HL-60 (cell line): ENCODE results near the gene KCNH1.

Source experiments
- DNase-seq, 2 experiments: peaks; one replicate each; pipeline ENCODE4 v3.0.0-alpha.2; 2010 to 2020; ENCODE audit warnings: low read depth in 1 of 2, low spot score in 1 of 2
- H3K27ac ChIP-seq: fragments of 250-450 bp; sonication (Bioruptor Pico); replicated peaks from 2 replicates; pipeline ENCODE4 v1.5.1; 2020; ENCODE audit warnings: mild to moderate bottlenecking, moderate library complexity
- H3K27me3 ChIP-seq: fragments of 250-450 bp; sonication (Bioruptor Pico); 2 replicates; pipeline ENCODE4 v1.5.1; 2021; ENCODE audit warnings: mild to moderate bottlenecking, moderate library complexity; ENCODE audit not compliant: insufficient read depth, poor library complexity, severe bottlenecking
- H3K4me3 ChIP-seq: replicated peaks from 2 replicates; pipeline ENCODE4 v1.5.1; 2011; ENCODE audit warnings: mild to moderate bottlenecking, control low read depth, low read length; ENCODE audit not compliant: insufficient read depth
- GABPA ChIP-seq: IDR thresholded peaks from 2 replicates; pipeline ENCODE4 v1.6.1; 2012; ENCODE audit warnings: low read depth
- POLR2AphosphoS5 ChIP-seq: IDR thresholded peaks from 2 replicates; pipeline ENCODE4 v1.6.1; 2012; ENCODE audit warnings: low read depth
- SPI1 ChIP-seq: IDR thresholded peaks from 2 replicates; pipeline ENCODE4 v1.6.1; 2012; ENCODE audit warnings: low read depth, mild to moderate bottlenecking, borderline replicate concordance
- TF ChIP-seq, protein P1 (sequence below): IDR thresholded peaks from one replicate; pipeline ENCODE4 v1.5.1; 2011; ENCODE audit warnings: low read length, control low read depth, inconsistent platforms; ENCODE audit not compliant: insufficient read depth
- TF ChIP-seq, protein P2 (sequence below): IDR thresholded peaks from 2 replicates; pipeline ENCODE4 v1.6.1; 2012; ENCODE audit warnings: low read depth; ENCODE audit not compliant: insufficient replicate concordance

KCNH1 gene

DNA sequence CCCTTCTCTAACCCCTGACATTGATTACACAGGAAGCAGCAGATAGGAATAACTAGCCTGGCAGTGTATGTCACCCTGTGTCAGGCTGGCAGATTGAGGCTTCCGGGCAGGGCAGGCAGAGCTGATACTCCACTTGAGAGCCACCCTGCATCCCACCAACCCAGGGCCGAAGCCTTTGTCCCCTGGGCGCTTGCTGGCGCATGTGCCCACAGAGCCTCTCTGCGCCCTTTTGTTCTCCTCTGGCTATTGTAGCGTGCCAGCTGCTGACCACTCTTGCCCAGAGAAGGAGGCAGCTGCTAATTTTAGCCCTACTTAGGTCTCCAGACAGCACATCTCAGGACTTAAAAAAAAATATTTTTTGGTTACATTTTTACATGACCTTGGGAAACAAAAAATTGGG lies 500.3 kb downstream of the KCNH1 start:
- Histone ChIP-seq H3K27me3 (no peaks in the 10 kb centered on the region), H3K4me3 (no peak overlapping the region), H3K27ac (no peak overlapping the region)
- DNase-seq = no peak
- TF ChIP-seq POLR2AphosphoS5 = no peak
- no peak for TF ChIP-seq GABPA
- TF ChIP-seq, protein P1, sequence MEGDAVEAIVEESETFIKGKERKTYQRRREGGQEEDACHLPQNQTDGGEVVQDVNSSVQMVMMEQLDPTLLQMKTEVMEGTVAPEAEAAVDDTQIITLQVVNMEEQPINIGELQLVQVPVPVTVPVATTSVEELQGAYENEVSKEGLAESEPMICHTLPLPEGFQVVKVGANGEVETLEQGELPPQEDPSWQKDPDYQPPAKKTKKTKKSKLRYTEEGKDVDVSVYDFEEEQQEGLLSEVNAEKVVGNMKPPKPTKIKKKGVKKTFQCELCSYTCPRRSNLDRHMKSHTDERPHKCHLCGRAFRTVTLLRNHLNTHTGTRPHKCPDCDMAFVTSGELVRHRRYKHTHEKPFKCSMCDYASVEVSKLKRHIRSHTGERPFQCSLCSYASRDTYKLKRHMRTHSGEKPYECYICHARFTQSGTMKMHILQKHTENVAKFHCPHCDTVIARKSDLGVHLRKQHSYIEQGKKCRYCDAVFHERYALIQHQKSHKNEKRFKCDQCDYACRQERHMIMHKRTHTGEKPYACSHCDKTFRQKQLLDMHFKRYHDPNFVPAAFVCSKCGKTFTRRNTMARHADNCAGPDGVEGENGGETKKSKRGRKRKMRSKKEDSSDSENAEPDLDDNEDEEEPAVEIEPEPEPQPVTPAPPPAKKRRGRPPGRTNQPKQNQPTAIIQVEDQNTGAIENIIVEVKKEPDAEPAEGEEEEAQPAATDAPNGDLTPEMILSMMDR = no peak
- TF ChIP-seq, protein P2, sequence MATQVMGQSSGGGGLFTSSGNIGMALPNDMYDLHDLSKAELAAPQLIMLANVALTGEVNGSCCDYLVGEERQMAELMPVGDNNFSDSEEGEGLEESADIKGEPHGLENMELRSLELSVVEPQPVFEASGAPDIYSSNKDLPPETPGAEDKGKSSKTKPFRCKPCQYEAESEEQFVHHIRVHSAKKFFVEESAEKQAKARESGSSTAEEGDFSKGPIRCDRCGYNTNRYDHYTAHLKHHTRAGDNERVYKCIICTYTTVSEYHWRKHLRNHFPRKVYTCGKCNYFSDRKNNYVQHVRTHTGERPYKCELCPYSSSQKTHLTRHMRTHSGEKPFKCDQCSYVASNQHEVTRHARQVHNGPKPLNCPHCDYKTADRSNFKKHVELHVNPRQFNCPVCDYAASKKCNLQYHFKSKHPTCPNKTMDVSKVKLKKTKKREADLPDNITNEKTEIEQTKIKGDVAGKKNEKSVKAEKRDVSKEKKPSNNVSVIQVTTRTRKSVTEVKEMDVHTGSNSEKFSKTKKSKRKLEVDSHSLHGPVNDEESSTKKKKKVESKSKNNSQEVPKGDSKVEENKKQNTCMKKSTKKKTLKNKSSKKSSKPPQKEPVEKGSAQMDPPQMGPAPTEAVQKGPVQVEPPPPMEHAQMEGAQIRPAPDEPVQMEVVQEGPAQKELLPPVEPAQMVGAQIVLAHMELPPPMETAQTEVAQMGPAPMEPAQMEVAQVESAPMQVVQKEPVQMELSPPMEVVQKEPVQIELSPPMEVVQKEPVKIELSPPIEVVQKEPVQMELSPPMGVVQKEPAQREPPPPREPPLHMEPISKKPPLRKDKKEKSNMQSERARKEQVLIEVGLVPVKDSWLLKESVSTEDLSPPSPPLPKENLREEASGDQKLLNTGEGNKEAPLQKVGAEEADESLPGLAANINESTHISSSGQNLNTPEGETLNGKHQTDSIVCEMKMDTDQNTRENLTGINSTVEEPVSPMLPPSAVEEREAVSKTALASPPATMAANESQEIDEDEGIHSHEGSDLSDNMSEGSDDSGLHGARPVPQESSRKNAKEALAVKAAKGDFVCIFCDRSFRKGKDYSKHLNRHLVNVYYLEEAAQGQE = no peak
- TF ChIP-seq SPI1 = no peak

DNA sequence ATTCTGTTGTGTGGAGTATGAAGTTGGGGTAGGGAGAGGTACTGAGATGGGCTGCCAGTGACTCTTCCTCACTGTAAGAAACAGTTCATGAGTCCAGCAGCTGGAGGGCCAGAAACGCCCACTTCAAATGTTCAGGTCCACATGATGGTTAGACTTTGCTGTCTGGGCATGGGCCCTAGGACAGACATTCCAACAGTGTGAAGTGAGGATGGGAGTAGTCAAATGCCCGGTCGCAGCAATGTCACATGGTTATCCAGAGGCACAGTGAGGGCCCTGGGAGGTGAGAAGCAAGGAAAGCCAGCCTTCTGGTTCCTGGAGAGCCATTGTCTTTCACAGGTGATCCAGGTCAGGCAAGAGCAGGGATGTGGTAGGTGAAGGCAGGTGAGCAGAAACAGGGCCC lies 500.8 kb downstream of the KCNH1 start:
- no peak overlapping the region for H3K27ac ChIP-seq
- DNase-seq = no peak
- TF ChIP-seq, protein P2 = no peak
- TF ChIP-seq SPI1 = no peak
- TF ChIP-seq, protein P1 = no peak
- TF ChIP-seq GABPA = no peak
- TF ChIP-seq POLR2AphosphoS5 = no peak
- H3K4me3 ChIP-seq = no peak overlapping the region
- no peaks in the 10 kb centered on the region for H3K27me3 ChIP-seq

DNA sequence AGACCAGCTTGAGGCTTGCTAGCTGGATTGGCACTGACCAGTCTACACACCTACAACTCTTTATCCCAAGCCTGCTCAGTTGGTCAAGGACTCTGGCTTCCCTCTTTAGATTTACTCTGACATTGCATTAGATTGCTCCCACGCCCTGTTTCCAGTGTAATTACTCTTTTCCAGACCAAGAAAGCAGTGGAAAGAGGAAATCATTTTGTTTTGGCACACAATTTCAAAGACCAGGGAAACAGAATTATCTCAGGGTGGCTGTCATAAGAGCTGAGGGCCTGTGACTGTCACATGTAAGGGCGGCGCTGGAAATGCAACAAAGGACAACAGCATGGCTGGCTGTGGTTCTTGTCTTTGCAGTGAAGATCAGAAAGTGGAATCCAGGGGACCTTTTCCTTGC lies 502.5 kb downstream of the KCNH1 start:
- no peaks in the 10 kb centered on the region for H3K27me3 ChIP-seq
- no peak overlapping the region for H3K4me3 ChIP-seq
- H3K27ac ChIP-seq = no peak overlapping the region
- no peak for TF ChIP-seq SPI1
- TF ChIP-seq GABPA = no peak
- TF ChIP-seq, protein P1 = no peak
- TF ChIP-seq, protein P2 = no peak
- no peak for TF ChIP-seq POLR2AphosphoS5
- DNase-seq = no peak
